HS-5 (cell line): ENCODE measurements around the gene ZNF275.
"Not testable (repeated sequence)": the region's sequence is repeated elsewhere in the genome, so short reads cannot be mapped to it uniquely, and the experiment has no call there.

Experiments
- DNase-seq: peaks from one replicate; pipeline ENCODE4 v3.0.0-alpha.2; 2012; ENCODE audit warnings: low read depth

Gene ZNF275

GRCh38 chrX:153319295-153320046 is 14.5 kb upstream of the ZNF275 start:
- DNase-seq: no peak

GRCh38 chrX:153320047-153320443 is 13.9 kb upstream of the ZNF275 start:
- DNase-seq: not testable (repeated sequence)

- DNase-seq: no peak
Observed at GRCh38 chrX:153320555-153321184, 13.3 kb upstream of the ZNF275 start.

DNA sequence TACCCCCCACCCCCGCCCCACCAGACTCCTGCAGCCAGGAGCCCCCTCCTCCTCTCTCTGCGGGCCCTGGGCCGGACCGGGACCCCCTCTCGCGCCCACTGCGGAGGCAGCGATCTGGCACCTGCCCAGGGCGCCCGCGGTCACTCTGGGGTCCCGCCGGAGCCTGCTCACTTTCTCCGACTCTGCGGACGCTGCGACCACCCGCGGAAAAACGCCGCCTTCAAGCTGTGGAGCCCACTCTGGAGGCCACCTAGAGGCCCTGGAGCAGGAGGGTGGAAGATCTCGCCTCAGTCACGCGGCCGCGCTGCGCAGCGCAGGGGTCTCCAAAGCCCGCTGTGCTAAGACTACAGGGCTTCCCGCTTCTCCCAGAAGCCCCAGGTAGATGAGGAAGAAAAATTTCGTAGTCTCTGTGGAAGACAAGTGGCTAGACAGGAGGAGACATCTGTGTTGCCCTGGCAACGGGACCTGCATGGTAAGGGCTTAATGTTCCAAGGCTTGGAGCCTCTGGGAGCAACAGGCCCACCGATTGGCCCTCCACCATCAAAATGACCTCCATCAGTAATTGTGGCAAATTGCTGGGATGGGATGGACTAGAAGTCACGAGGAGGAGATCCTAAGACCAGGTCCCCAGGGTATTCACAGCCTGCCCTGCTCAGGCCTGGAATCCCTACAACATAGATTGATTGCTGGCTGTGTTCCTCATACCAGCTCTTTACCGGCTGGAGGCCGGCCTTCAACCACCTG is 12.4 kb upstream of the ZNF275 start, which contains the start of gene PNMA6F:
PNMA6F (minus strand) TSS at position 387 of the 744 bp plus-strand sequence. CDS start 1,093 bp downstream, outside the sequence.
- DNase-seq: no peak

GRCh38 chrX:153327561-153327960 is 6.4 kb upstream of the ZNF275 start:
- no peak for DNase-seq

GRCh38 chrX:153333266-153333665 is 687 bp upstream of the ZNF275 start:
- peak; percentile 11 for DNase-seq

GRCh38 chrX:153334654-153335295 is 822 bp downstream of the ZNF275 start:
- DNase-seq: no peak

DNA sequence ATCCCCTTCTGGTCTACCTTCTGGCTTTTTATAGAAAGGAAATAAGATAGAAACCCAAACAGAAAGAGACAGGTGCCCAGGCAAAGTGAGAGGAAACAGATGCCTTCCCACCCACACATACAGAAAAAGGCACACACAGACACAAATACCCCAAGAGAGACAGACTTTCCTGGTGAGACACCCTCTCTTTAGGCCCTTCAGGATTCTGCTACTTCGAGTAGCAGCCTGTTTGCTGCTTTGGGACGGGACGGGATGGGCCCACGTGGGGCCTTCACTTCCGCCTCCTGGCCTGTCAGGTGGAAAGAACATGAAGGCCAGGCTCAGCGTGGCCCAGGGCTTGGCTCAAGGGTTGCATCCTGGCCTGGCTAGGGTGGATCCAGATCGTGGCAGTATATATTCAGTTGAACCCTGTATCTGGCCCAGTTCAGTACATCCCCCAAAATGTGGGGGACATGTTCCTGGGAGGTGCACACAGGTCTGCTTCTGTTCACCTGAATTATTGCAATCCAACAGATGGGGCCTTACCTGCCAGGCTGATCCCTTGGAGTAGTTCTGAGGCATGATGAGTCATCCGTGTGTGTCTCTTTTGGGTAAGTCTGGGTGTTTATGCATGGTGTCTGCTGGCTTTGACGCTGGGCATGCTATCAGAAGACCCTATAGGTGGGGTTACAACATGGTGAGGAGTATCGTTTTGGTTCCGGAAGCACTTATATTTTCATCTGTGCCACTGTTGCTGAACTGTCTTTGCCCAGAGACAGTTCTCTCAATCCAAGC is 2.4 kb downstream of the ZNF275 start:
- no peak for DNase-seq

- no peak for DNase-seq
Observed at GRCh38 chrX:153336988-153337387, 3.0 kb downstream of the ZNF275 start.

DNA sequence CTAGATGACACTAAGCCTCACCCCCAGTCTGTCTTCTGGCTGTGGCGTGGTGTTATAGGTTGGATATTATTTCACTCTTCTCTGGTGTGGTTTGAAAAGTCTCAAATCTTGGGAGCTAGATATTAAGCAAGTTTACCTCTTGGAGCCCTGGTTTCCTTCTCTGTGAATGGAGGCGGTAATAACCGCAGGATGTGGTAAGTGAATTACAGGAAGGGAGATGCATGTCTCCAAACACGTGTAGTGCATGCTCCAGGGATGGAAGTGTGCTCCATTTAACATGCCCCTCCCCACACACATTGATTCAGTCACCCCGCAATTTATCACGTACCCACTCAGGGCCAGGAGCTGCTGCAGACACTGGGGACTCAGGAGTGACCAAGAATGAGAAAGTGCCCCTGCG is 4.9 kb downstream of the ZNF275 start:
- DNase-seq: no peak

DNA sequence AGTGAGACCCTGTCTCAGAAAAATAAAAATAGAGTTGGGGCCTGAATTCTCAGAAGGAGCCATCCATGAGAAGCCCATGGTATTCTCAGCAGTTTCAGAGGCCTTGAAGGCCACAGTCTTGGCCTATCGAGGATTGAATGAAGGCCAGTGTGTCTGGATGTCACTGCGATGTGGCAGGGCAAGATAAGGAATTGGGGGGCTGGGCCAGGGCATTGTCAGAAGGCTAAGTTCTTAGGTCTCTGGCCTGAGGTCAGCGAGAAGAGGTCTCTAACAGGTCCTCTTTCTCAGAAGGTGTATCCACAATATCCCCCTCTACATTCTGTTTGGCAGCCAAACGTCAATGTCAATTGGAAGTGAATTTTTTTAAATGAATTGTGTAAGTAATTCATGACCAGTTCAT is 5.7 kb downstream of the ZNF275 start:
- DNase-seq: no peak

GRCh38 chrX:153340111-153340510 is 6.2 kb downstream of the ZNF275 start:
- no peak for DNase-seq

- DNase-seq: no peak
Observed at GRCh38 chrX:153342762-153343558, 9.0 kb downstream of the ZNF275 start.

DNA sequence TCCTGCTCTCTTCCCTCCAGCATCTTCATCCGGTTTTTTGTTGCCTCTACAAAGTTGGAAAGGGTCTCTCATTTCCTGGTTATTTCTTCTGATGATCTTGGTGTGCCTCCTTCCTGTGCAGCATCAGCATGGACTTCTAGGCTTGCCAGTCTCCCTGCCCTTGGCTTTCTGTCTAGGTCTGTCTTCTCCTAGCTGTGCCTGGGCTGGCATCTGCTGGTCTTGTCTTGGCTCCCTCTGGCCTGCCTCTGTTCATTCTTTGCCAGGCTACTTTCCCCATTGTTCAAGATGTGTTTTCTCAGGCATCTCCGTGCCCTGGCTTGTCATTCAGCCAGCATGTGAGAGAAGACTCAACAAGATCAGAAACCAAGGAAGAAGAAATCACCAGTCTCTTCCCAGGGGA is 9.7 kb downstream of the ZNF275 start:
- DNase-seq: no peak

DNA sequence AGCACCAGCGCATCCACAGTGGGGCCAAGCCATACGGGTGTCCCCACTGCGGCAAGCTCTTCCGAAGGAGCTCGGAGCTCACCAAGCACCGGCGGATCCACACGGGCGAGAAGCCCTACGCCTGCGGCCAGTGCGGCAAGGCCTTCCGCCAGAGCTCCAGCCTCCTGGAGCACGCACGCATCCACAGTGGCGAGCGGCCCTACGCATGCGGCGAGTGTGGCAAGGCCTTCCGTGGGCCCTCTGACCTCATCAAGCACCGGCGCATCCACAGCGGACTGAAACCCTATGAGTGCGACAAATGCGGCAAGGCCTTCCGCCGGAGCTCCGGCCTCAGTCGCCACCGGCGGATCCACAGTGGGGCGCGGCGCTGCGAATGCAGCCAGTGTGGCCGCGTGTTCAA is 13.6 kb downstream of the ZNF275 start:
- no peak for DNase-seq

- DNase-seq: no peak
Observed at GRCh38 chrX:153348421-153348820, 14.5 kb downstream of the ZNF275 start.

- no peak for DNase-seq
Observed at GRCh38 chrX:153349952-153350351, 16.0 kb downstream of the ZNF275 start.

GRCh38 chrX:153351981-153352380 is 18.0 kb downstream of the ZNF275 start:
- no peak for DNase-seq

GRCh38 chrX:153352858-153353257 is 18.9 kb downstream of the ZNF275 start:
- DNase-seq: no peak

GRCh38 chrX:153353416-153353815 is 19.5 kb downstream of the ZNF275 start:
- no peak for DNase-seq

DNA sequence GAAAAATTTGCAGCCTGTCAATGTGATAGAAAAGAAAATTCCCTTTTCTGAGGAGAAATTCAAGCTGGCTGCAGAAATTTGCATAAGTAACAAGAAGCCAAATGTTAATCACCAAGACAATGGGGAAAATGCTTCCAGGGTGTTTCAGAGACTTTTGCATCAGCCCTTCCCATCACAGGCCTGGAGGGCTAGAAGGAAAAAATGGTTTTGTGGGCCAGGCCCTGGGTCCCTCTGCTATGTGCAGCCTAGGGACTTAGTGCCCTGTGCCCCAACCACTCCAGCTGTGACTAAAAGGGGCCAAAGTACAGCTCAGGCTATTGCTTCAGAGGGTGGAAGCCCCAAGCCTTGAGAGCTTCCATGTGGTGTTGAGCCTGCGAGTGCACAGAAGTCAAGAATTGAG is 23.9 kb downstream of the ZNF275 start:
- DNase-seq: no peak
